MM.1S (cell line): ENCODE measurements around the gene PCDH1.

Source experiments
- EZH2phosphoT487 ChIP-seq: fragments of 300-600 bp; sonication (generic); IDR thresholded peaks from 2 replicates; pipeline ENCODE4 v1.6.1; 2018; ENCODE audit warnings: antibody characterized with exemption, low read length
- TF ChIP-seq, protein P1 (sequence below): fragments of 300-600 bp; sonication (generic); IDR thresholded peaks from 2 replicates; pipeline ENCODE4 v1.5.1; 2016; ENCODE audit warnings: antibody characterized with exemption, low read length, mixed read lengths

DNA sequence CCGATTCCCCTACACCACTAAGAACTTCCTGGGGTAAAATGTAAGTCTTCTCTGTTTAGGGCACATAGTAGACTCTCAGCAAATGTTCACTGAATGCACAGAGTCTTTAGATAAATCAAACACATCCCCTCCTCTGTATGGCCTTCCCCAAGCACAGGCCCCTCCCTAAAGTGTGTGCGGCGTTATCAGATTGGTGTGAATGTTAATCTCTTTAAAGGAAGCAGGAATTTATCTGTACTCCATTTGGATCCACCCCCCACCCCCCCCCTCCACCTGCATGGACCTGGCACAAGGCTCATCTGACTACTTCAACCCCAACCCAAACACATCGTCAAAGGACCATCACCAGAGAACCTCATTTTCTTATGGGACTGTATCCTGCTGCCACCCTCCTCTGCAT is 6.3 kb downstream of the PCDH1 start:
- TF ChIP-seq EZH2phosphoT487, result no peak
- TF ChIP-seq, protein P1, sequence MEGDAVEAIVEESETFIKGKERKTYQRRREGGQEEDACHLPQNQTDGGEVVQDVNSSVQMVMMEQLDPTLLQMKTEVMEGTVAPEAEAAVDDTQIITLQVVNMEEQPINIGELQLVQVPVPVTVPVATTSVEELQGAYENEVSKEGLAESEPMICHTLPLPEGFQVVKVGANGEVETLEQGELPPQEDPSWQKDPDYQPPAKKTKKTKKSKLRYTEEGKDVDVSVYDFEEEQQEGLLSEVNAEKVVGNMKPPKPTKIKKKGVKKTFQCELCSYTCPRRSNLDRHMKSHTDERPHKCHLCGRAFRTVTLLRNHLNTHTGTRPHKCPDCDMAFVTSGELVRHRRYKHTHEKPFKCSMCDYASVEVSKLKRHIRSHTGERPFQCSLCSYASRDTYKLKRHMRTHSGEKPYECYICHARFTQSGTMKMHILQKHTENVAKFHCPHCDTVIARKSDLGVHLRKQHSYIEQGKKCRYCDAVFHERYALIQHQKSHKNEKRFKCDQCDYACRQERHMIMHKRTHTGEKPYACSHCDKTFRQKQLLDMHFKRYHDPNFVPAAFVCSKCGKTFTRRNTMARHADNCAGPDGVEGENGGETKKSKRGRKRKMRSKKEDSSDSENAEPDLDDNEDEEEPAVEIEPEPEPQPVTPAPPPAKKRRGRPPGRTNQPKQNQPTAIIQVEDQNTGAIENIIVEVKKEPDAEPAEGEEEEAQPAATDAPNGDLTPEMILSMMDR, result no peak
